Loucy (cell line): ENCODE results near the gene DHX34.

Source experiments
- H2AFZ ChIP-seq: fragments of 200-600 bp; sonication (generic); 2 replicates; pipeline ENCODE4 v1.6.0; 2016; ENCODE audit warnings: antibody characterized with exemption, mild to moderate bottlenecking, low read length, moderate library complexity
- H3F3A ChIP-seq: fragments of 200-600 bp; 2 replicates; pipeline ENCODE4 v1.6.0; 2016; ENCODE audit warnings: antibody characterized with exemption, low read depth, mild to moderate bottlenecking
- H3K27me3 ChIP-seq: fragments of 200-600 bp; sonication (generic); 2 replicates; pipeline ENCODE4 v1.6.1; 2014; ENCODE audit warnings: low read length, mild to moderate bottlenecking; ENCODE audit not compliant: insufficient read depth, poor library complexity, severe bottlenecking
- H3K36me3 ChIP-seq: fragments of 200-600 bp; sonication (generic); 2 replicates; pipeline ENCODE4 v1.6.1; 2016; ENCODE audit warnings: low read length; ENCODE audit not compliant: insufficient read depth
- H3K4me1 ChIP-seq: fragments of 200-600 bp; sonication (generic); 2 replicates; pipeline ENCODE4 v1.5.1; 2014; ENCODE audit warnings: low read length, mild to moderate bottlenecking; ENCODE audit not compliant: insufficient read depth, poor library complexity, severe bottlenecking
- H3K4me2 ChIP-seq: fragments of 200-600 bp; sonication (generic); 2 replicates; pipeline ENCODE4 v1.6.0; 2014; ENCODE audit warnings: antibody characterized with exemption, low read length, low read depth, mild to moderate bottlenecking; ENCODE audit not compliant: poor library complexity, severe bottlenecking
- H3K4me3 ChIP-seq: fragments of 200-600 bp; sonication (generic); 2 replicates; pipeline ENCODE4 v1.5.1; 2014; ENCODE audit warnings: low read length, mild to moderate bottlenecking, mixed read lengths; ENCODE audit not compliant: poor library complexity, severe bottlenecking
- H3K79me2 ChIP-seq: fragments of 200-600 bp; sonication (generic); 2 replicates; pipeline ENCODE4 v1.6.1; 2014; ENCODE audit warnings: low read length; ENCODE audit not compliant: insufficient read depth
- H3K9ac ChIP-seq: fragments of 200-600 bp; sonication (generic); 2 replicates; pipeline ENCODE4 v1.6.0; 2014; ENCODE audit warnings: mild to moderate bottlenecking, low read depth, low read length, moderate library complexity; ENCODE audit not compliant: poor library complexity, severe bottlenecking
- H3K9me2 ChIP-seq: fragments of 200-600 bp; sonication (generic); replicated peaks from 2 replicates; pipeline ENCODE4 v1.6.1; 2016; ENCODE audit warnings: low read depth, low read length, mixed read lengths
- H3K9me3 ChIP-seq: fragments of 200-600 bp; sonication (generic); 2 replicates; pipeline ENCODE4 v1.6.1; 2014; ENCODE audit warnings: mild to moderate bottlenecking, antibody characterized with exemption, low read length, low read depth; ENCODE audit not compliant: insufficient read depth
- H4K20me1 ChIP-seq: fragments of 200-600 bp; sonication (generic); 2 replicates; pipeline ENCODE4 v1.6.0; 2014; ENCODE audit warnings: antibody characterized with exemption, low read length, mild to moderate bottlenecking; ENCODE audit not compliant: insufficient read depth, poor library complexity, severe bottlenecking
- CTCF ChIP-seq: fragments of 200-600 bp; sonication (generic); conservative IDR thresholded peaks from 2 replicates; pipeline ENCODE4 v1.5.1; 2014; ENCODE audit warnings: mild to moderate bottlenecking, antibody characterized with exemption, low read length
- EZH2phosphoT487 ChIP-seq: fragments of 200-600 bp; IDR thresholded peaks from 2 replicates; pipeline ENCODE4 v1.6.1; 2018; ENCODE audit warnings: antibody characterized with exemption, mild to moderate bottlenecking, moderate library complexity, borderline replicate concordance

The DHX34 gene

DNA sequence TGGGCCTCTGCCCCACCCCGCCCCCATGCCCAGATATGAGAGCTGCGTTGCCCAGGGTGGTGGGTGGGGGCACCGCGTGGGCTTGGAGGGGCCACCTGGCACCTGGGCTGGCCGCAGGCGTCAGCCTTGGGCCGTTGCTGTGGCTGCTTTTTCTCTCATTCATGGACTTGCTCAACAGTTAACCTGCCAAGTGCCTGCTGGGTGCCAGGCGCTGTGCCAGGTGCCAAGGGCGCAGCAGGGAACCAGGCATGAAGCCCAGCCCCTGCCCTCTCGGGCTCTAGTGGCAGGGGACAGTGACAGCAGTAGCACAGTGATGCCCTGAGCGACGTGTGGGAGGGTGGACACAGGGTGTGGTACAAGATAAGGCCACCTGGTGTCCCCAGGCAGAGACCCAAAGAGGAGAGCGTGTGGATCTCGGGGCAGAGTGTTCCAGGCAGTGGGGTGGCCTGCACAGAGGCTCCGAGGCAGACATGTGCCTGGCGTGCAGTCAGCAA is 28.1 kb downstream of the DHX34 start:
- TF ChIP-seq CTCF (no peak), EZH2phosphoT487 (no peak)
- Histone ChIP-seq H3K4me2 (no peak overlapping the region), H3K4me1 (no peaks in the 10 kb centered on the region), H3K9me2 (no peaks in the 10 kb centered on the region), H3K79me2 (no peaks in the 10 kb centered on the region), H3K4me3 (no peak overlapping the region), H3K27me3 (no peaks in the 10 kb centered on the region), H2AFZ (no peak overlapping the region), H3F3A (no peaks in the 10 kb centered on the region), H3K36me3 (peaks cover 78% of the 10 kb centered on the region; the same call in 1 of the 2 replicates), H4K20me1 (no peaks in the 10 kb centered on the region), H3K9me3 (no peaks in the 10 kb centered on the region), H3K9ac (no peak overlapping the region)

DNA sequence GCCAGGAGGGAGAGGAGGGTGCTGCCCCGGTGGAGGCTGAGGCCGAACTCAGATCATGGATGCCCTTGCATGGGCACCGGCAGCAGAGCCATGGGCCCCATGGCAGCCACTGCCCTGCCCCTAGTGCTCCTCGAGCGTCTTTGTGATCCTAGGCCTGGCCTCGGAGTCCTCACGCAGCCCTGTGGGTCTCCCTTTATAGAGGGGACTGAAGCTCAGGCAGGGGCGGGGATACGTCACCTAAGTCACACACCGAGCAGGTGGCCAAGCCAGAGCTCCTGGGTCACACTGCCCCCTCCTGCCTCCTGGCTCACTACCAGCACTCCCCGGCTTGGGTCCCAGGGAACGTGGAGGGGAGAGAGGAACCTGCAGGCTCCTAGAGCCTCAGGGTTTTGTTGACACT is 28.7 kb downstream of the DHX34 start:
- no peaks in the 10 kb centered on the region for H3K27me3 ChIP-seq
- H3K9me3 ChIP-seq = no peaks in the 10 kb centered on the region
- H3K4me3 ChIP-seq = no peak overlapping the region
- no peaks in the 10 kb centered on the region for H4K20me1 ChIP-seq
- H3K79me2 ChIP-seq = no peaks in the 10 kb centered on the region
- no peaks in the 10 kb centered on the region for H3K9me2 ChIP-seq
- TF ChIP-seq EZH2phosphoT487 (no peak), CTCF (no peak)
- no peaks in the 10 kb centered on the region for H3K4me1 ChIP-seq
- H3K4me2 ChIP-seq = no peak overlapping the region
- H3F3A ChIP-seq = no peaks in the 10 kb centered on the region
- H3K36me3 ChIP-seq = peaks cover 76% of the 10 kb centered on the region; the same call in 1 of the 2 replicates
- no peak overlapping the region for H3K9ac ChIP-seq
- H2AFZ ChIP-seq = no peak overlapping the region

DNA sequence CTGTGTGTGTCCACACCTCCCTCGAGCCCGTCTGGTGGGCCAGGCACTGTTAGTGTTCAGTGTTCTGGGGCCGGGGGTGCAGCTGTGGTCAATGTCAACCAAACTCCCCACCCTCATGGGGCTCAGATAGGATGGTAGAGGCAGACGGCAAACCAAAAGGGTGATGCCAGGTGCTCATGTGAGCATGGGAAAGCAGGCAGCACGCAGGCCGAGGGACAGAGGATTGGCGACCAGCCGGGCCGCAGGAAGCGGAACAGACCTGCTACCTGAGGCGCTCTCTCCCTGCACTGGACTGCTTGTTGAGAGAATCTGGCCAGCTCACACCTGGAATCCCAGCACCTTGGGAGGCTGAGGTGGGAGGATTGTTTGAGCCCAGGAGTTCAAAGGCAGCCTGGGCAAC is 29.1 kb downstream of the DHX34 start:
- no peaks in the 10 kb centered on the region for H3K9me2 ChIP-seq
- no peak overlapping the region for H3K9ac ChIP-seq
- H3K4me2 ChIP-seq = no peak overlapping the region
- H4K20me1 ChIP-seq = no peaks in the 10 kb centered on the region
- no peak overlapping the region for H2AFZ ChIP-seq
- H3K36me3 ChIP-seq = peaks cover 72% of the 10 kb centered on the region; the same call in 1 of the 2 replicates
- H3K9me3 ChIP-seq = no peaks in the 10 kb centered on the region
- no peaks in the 10 kb centered on the region for H3K4me1 ChIP-seq
- no peaks in the 10 kb centered on the region for H3F3A ChIP-seq
- no peaks in the 10 kb centered on the region for H3K79me2 ChIP-seq
- TF ChIP-seq EZH2phosphoT487 = no peak
- no peak for TF ChIP-seq CTCF
- H3K4me3 ChIP-seq = no peak overlapping the region
- H3K27me3 ChIP-seq = no peaks in the 10 kb centered on the region
